K562 (cell line): ENCODE measurements around the gene WDR45B.

Experiments
- ATF1 ChIP-seq, 2 experiments: fragments of 450-650 bp in 1 of 2; IDR thresholded peaks; 2 replicates each; pipeline ENCODE4 v1.6.1; 2016; ENCODE audit warnings: missing compliant biosample characterization in 1 of 2, missing genetic modification characterization in 1 of 2
- FOXM1 ChIP-seq, 2 experiments: fragments of 450-650 bp in 1 of 2; sonication (generic) in 1 of 2; formaldehyde crosslinking in 1 of 2; IDR thresholded peaks; 2 replicates each; pipeline versions ENCODE4 v1.6.1 to v1.9.0; 2017 to 2022; ENCODE audit warnings: low read depth in 2 of 2, mild to moderate bottlenecking in 2 of 2, missing genetic modification reagents in 1 of 2, moderate library complexity in 1 of 2
- HDAC2 ChIP-seq: fragments of 450-650 bp; IDR thresholded peaks from 2 replicates; pipeline ENCODE4 v1.6.1; 2016; ENCODE audit warnings: mild to moderate bottlenecking
- KDM1A ChIP-seq, 2 experiments: fragments of 450-650 bp; IDR thresholded peaks; 2 replicates each; pipeline ENCODE4 v1.6.1; 2016; ENCODE audit warnings: mild to moderate bottlenecking in 2 of 2
- KLF16 ChIP-seq: IDR thresholded peaks from 2 replicates; pipeline ENCODE4 v1.6.1; 2016; ENCODE audit warnings: antibody characterized with exemption
- MTF1 ChIP-seq: fragments of 250-450 bp; sonication (Bioruptor Pico); IDR thresholded peaks from 2 replicates; pipeline ENCODE4 v1.9.0; 2021; ENCODE audit warnings: moderate library complexity, mild to moderate bottlenecking, inconsistent platforms, borderline replicate concordance
- MYNN ChIP-seq, 2 experiments: sonication (generic); formaldehyde crosslinking in 1 of 2; IDR thresholded peaks; 2 replicates each; pipeline versions ENCODE4 v1.5.0 to v1.6.1; 2016 to 2020; ENCODE audit warnings: antibody characterized with exemption in 1 of 2, missing genetic modification reagents in 1 of 2
- NBN ChIP-seq: fragments of 450-650 bp; IDR thresholded peaks from 2 replicates; pipeline ENCODE4 v1.6.1; 2016; ENCODE audit warnings: low read depth, mild to moderate bottlenecking
- NKRF ChIP-seq: fragments of 450-650 bp; IDR thresholded peaks from 2 replicates; pipeline ENCODE4 v1.6.1; 2016; ENCODE audit warnings: borderline replicate concordance
- TAF1 ChIP-seq: IDR thresholded peaks from 2 replicates; pipeline ENCODE4 v1.6.1; 2011; ENCODE audit warnings: mild to moderate bottlenecking, low read length, moderate library complexity; ENCODE audit not compliant: insufficient read depth, control insufficient read depth, severe bottlenecking; ENCODE audit errors: extremely low read depth
- TBP ChIP-seq: optimal IDR thresholded peaks from 2 replicates; pipeline ENCODE3; 2011; ENCODE audit warnings: low read depth, low read length, improper control_type of control experiment
- TF ChIP-seq, protein P1 (sequence below): fragments of 250-450 bp; sonication (Bioruptor Pico); IDR thresholded peaks from 2 replicates; pipeline ENCODE4 v1.4.0; 2020; ENCODE audit warnings: mild to moderate bottlenecking

- TF ChIP-seq NKRF = no peak
- TF ChIP-seq, protein P1, sequence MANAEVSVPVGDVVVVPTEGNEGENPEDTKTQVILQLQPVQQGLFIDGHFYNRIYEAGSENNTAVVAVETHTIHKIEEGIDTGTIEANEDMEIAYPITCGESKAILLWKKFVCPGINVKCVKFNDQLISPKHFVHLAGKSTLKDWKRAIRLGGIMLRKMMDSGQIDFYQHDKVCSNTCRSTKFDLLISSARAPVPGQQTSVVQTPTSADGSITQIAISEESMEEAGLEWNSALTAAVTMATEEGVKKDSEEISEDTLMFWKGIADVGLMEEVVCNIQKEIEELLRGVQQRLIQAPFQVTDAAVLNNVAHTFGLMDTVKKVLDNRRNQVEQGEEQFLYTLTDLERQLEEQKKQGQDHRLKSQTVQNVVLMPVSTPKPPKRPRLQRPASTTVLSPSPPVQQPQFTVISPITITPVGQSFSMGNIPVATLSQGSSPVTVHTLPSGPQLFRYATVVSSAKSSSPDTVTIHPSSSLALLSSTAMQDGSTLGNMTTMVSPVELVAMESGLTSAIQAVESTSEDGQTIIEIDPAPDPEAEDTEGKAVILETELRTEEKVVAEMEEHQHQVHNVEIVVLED (CRISPR knock-in tag) = no peak
- TF ChIP-seq KDM1A (IDR thresholded peaks at IDR 0.05) = no peak
- TF ChIP-seq KLF16 = no peak
- no peak for TF ChIP-seq MTF1 (CRISPR knock-in tag)
- no peak for TF ChIP-seq ATF1 (CRISPR knock-in tag; IDR thresholded peaks at IDR 0.05)
- TF ChIP-seq ATF1 (tag; IDR thresholded peaks at IDR 0.05) = no peak
- no peak for TF ChIP-seq HDAC2
- no peak for TF ChIP-seq MYNN (IDR thresholded peaks at IDR 0.05)
- no peak for TF ChIP-seq MYNN (CRISPR knock-in tag; IDR thresholded peaks at IDR 0.05)
- TF ChIP-seq TBP = no peak
- no peak for TF ChIP-seq TAF1
- TF ChIP-seq NBN = no peak
- TF ChIP-seq FOXM1 (IDR thresholded peaks at IDR 0.05; ENCODE audit: low read depth) = no peak
- no peak for TF ChIP-seq FOXM1 (CRISPR knock-in tag; IDR thresholded peaks at IDR 0.05; ENCODE audit: low read depth)
Observed at GRCh38 chr17:82653651-82654528, 5.6 kb upstream of the WDR45B start.
